Central memory CD4-positive, alpha-beta T cell (primary cell): Measurements from ENCODE around the gene PFKFB3.
"Not testable (repeated sequence)": the region's sequence is repeated elsewhere in the genome, so short reads cannot be mapped to it uniquely, and the experiment has no call there.

Experiments used
- DNase-seq: peaks from one replicate; pipeline ENCODE4 v3.0.0; 2022

The PFKFB3 gene

GRCh38 chr10:6239213-6239991 lies 36.7 kb downstream of the PFKFB3 start:
- DNase-seq, result peak; percentile 27

- no peak for DNase-seq
Measured at GRCh38 chr10:6240254-6240653, 37.5 kb downstream of the PFKFB3 start.

- no peak for DNase-seq
Measured at GRCh38 chr10:6242089-6242488, 39.4 kb downstream of the PFKFB3 start.

- DNase-seq, result no peak
Measured at GRCh38 chr10:6244510-6244909, 41.8 kb downstream of the PFKFB3 start.

GRCh38 chr10:6247041-6247712 lies 44.4 kb downstream of the PFKFB3 start:
- no peak for DNase-seq

- DNase-seq, result not testable (repeated sequence)
Measured at GRCh38 chr10:6248908-6249307, 46.2 kb downstream of the PFKFB3 start.

GRCh38 chr10:6249698-6250097 lies 47.0 kb downstream of the PFKFB3 start:
- DNase-seq, result no peak

- no peak for DNase-seq
Measured at GRCh38 chr10:6250745-6251144, 48.0 kb downstream of the PFKFB3 start.

GRCh38 chr10:6254201-6254600 lies 51.5 kb downstream of the PFKFB3 start:
- no peak for DNase-seq

- no peak for DNase-seq
Measured at GRCh38 chr10:6255548-6256061, 52.9 kb downstream of the PFKFB3 start.

GRCh38 chr10:6256439-6256838 lies 53.7 kb downstream of the PFKFB3 start:
- DNase-seq, result no peak

- no peak for DNase-seq
Measured at GRCh38 chr10:6259153-6259552, 56.4 kb downstream of the PFKFB3 start.

GRCh38 chr10:6260843-6261242 lies 58.1 kb downstream of the PFKFB3 start:
- no peak for DNase-seq

- no peak for DNase-seq
Measured at GRCh38 chr10:6267941-6268340, 65.2 kb downstream of the PFKFB3 start.

- no peak for DNase-seq
Measured at GRCh38 chr10:6269432-6269831, 66.7 kb downstream of the PFKFB3 start.

- DNase-seq, result peak; percentile 82
Measured at GRCh38 chr10:6269953-6270867, 67.5 kb downstream of the PFKFB3 start.

GRCh38 chr10:6270951-6271350 lies 68.2 kb downstream of the PFKFB3 start:
- DNase-seq, result no peak

GRCh38 chr10:6271663-6272062 lies 68.9 kb downstream of the PFKFB3 start:
- DNase-seq, result no peak

- no peak for DNase-seq
Measured at GRCh38 chr10:6272126-6272525, 69.4 kb downstream of the PFKFB3 start.

- DNase-seq, result no peak
Measured at GRCh38 chr10:6273351-6273750, 70.6 kb downstream of the PFKFB3 start.

- DNase-seq, result no peak
Measured at GRCh38 chr10:6274040-6274439, 71.3 kb downstream of the PFKFB3 start.

- no peak for DNase-seq
Measured at GRCh38 chr10:6274484-6274883, 71.8 kb downstream of the PFKFB3 start.
